Spinal cord (tissue), 10 donors: ENCODE results near the gene CD274. TPM values are rescaled to one million over a fixed set of nuclear protein-coding genes. Genes with fewer than 3 reads are reported as not detected.

Experiments
- DNase-seq, 6 donors: peaks; one replicate each; pipeline versions ENCODE4 v3.0.0 to v3.0.0-alpha.2; 2013 to 2015; ENCODE audit warnings: low spot score in 6 of 6, low read depth in 4 of 6
- H3K27ac ChIP-seq: one replicate; pipeline ENCODE4 v1.5.1; 2013; ENCODE audit warnings: low read depth, low read length, control low read depth
- H3K27me3 ChIP-seq: one replicate; pipeline ENCODE4 v1.6.1; 2013; ENCODE audit warnings: low read length; ENCODE audit not compliant: control insufficient read depth, insufficient read depth
- H3K36me3 ChIP-seq: one replicate; pipeline ENCODE4 v1.6.1; 2013; ENCODE audit warnings: low read length; ENCODE audit not compliant: control insufficient read depth, insufficient read depth
- H3K4me1 ChIP-seq: one replicate; pipeline ENCODE4 v1.6.1; 2013; ENCODE audit warnings: low read length; ENCODE audit not compliant: control insufficient read depth, insufficient read depth
- H3K4me3 ChIP-seq: one replicate; pipeline ENCODE4 v1.5.1; 2013; ENCODE audit warnings: low read depth, low read length, control low read depth
- H3K9me3 ChIP-seq: one replicate; pipeline ENCODE4 v1.6.1; 2013; ENCODE audit warnings: low read length; ENCODE audit not compliant: control insufficient read depth, insufficient read depth
- WGBS: methylation state at CpG from one replicate; pipeline ENCODE4 v1.1.5; 2013; ENCODE audit warnings: missing lambda C conversion rate; ENCODE audit not compliant: insufficient coverage; 5-methylcytosine and 5-hydroxymethylcytosine counted together
- polyA plus RNA-seq, 2 donors: library from polyadenylated mRNA; unstranded; fragments of 120-200 nt; gene quantifications; one replicate each; pipeline ENCODE4 v1.2.1, GENCODE V29; 2013; ENCODE audit not compliant: insufficient read length in 2 of 2
- total RNA-seq, 2 donors: library from RNA; depleted of rRNA in 1 of 2; stranded (reverse); fragments of 120-200 nt in 1 of 2; fragments of >200 nt in 1 of 2; gene quantifications; one replicate each; pipeline versions ENCODE4 v1.2.3 to v1.2.4, GENCODE V29; 2013 to 2014
- donor health status: healthy.

CD274 gene
- total and polyA plus RNA-seq, 4 donors = 1.4 to 2.8 (median 1.9) TPM

GRCh38 chr9:5447337-5447736 lies 3.0 kb upstream of the CD274 start:
- WGBS = 60% methylated on average over 1 of the region's 3 CpGs
- H3K4me1 ChIP-seq = no peaks in the 10 kb centered on the region
- H3K36me3 ChIP-seq = no peaks in the 10 kb centered on the region
- H3K4me3 ChIP-seq = no peak overlapping the region
- no peaks in the 10 kb centered on the region for H3K27me3 ChIP-seq
- H3K27ac ChIP-seq = no peak overlapping the region
- H3K9me3 ChIP-seq = no peaks in the 10 kb centered on the region
- DNase-seq = no peak

- H3K4me1 ChIP-seq = no peaks in the 10 kb centered on the region
- WGBS = no CpG with 5 or more reads among the region's 2 CpGs
- no peaks in the 10 kb centered on the region for H3K27me3 ChIP-seq
- H3K36me3 ChIP-seq = no peaks in the 10 kb centered on the region
- no peak for DNase-seq
- no peak overlapping the region for H3K27ac ChIP-seq
- H3K9me3 ChIP-seq = no peaks in the 10 kb centered on the region
- H3K4me3 ChIP-seq = no peak overlapping the region
Observed at GRCh38 chr9:5448016-5448415, 2.3 kb upstream of the CD274 start.

- H3K9me3 ChIP-seq = no peaks in the 10 kb centered on the region
- H3K4me3 ChIP-seq = no peak overlapping the region
- H3K36me3 ChIP-seq = no peaks in the 10 kb centered on the region
- no peaks in the 10 kb centered on the region for H3K4me1 ChIP-seq
- 100% methylated on average over 1 of the region's 5 CpGs for WGBS
- DNase-seq = no peak
- no peak overlapping the region for H3K27ac ChIP-seq
- H3K27me3 ChIP-seq = no peaks in the 10 kb centered on the region
Observed at GRCh38 chr9:5448461-5449435, 1.6 kb upstream of the CD274 start.

GRCh38 chr9:5449521-5450358 lies 602 bp upstream of the CD274 start:
- H3K9me3 ChIP-seq = no peaks in the 10 kb centered on the region
- WGBS = 79% methylated on average over 5 of the region's 15 CpGs
- H3K27ac ChIP-seq = peak overlapping the region; percentile 37
- H3K36me3 ChIP-seq = no peaks in the 10 kb centered on the region
- H3K4me1 ChIP-seq = no peaks in the 10 kb centered on the region
- DNase-seq = peak in 1 of 6 donors; percentile 2
- H3K4me3 ChIP-seq = peak overlapping the region; percentile 58
- no peaks in the 10 kb centered on the region for H3K27me3 ChIP-seq

DNA sequence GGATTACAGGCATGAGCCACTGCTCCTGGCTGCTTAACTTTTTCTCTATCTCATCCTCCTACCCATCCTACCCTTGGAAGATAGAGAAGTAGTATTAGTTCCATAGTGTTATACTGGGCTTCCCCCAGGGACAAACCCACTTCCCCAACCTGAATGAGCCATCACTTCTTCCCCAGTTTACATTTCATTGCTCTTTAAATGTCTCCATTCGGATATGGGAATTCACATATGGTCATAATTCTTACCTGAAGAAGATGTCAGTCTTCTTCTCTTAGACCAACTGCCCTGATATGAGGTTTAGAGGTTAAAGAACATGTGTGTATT lies 1.9 kb downstream of the CD274 start:
- Histone ChIP-seq H3K27ac (no peak overlapping the region), H3K27me3 (no peaks in the 10 kb centered on the region), H3K9me3 (no peaks in the 10 kb centered on the region), H3K4me3 (no peak overlapping the region), H3K36me3 (no peaks in the 10 kb centered on the region), H3K4me1 (no peaks in the 10 kb centered on the region)
- no CpG with 5 or more reads among the region's 1 CpG for WGBS
- DNase-seq = no peak

DNA sequence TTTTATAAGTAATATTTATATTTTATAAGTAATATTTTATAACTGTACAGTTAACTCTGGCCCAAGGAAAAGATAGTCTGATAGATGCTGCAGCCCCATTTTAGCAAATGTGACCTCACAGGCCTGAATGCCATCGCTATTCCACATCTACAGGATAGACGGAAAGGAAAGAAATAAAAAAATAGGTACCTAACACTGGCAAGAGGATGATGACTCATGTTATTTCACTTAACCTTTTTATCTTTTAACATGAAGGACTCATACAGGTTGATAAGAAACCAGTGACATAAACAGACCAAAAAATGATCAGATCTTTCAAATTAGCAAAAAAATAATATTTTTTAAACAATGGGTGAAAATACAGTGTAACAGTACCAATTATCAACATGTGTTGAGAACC lies 2.7 kb downstream of the CD274 start:
- no peak for DNase-seq
- no CpG with 5 or more reads among the region's 2 CpGs for WGBS
- H3K4me3 ChIP-seq = no peak overlapping the region
- no peaks in the 10 kb centered on the region for H3K4me1 ChIP-seq
- no peak overlapping the region for H3K27ac ChIP-seq
- no peaks in the 10 kb centered on the region for H3K36me3 ChIP-seq
- no peaks in the 10 kb centered on the region for H3K9me3 ChIP-seq
- no peaks in the 10 kb centered on the region for H3K27me3 ChIP-seq

GRCh38 chr9:5453673-5454072 lies 3.3 kb downstream of the CD274 start:
- no peak for DNase-seq
- Histone ChIP-seq H3K4me3 (no peak overlapping the region), H3K4me1 (no peaks in the 10 kb centered on the region), H3K9me3 (no peaks in the 10 kb centered on the region), H3K36me3 (no peaks in the 10 kb centered on the region), H3K27me3 (no peaks in the 10 kb centered on the region), H3K27ac (no peak overlapping the region)
- WGBS = no CpG with 5 or more reads among the region's 2 CpGs

- 60% methylated on average over 1 of the region's 2 CpGs for WGBS
- H3K4me1 ChIP-seq = no peaks in the 10 kb centered on the region
- H3K27ac ChIP-seq = no peak overlapping the region
- H3K27me3 ChIP-seq = no peaks in the 10 kb centered on the region
- no peak for DNase-seq
- H3K36me3 ChIP-seq = no peaks in the 10 kb centered on the region
- H3K4me3 ChIP-seq = no peak overlapping the region
- no peaks in the 10 kb centered on the region for H3K9me3 ChIP-seq
Observed at GRCh38 chr9:5455181-5455580, 4.8 kb downstream of the CD274 start.

GRCh38 chr9:5459289-5459829 lies 9.0 kb downstream of the CD274 start:
- H3K4me1 ChIP-seq = no peaks in the 10 kb centered on the region
- no peaks in the 10 kb centered on the region for H3K36me3 ChIP-seq
- no peak overlapping the region for H3K27ac ChIP-seq
- no peak overlapping the region for H3K4me3 ChIP-seq
- H3K27me3 ChIP-seq = no peaks in the 10 kb centered on the region
- DNase-seq = no peak
- WGBS = no CpG with 5 or more reads among the region's 4 CpGs
- H3K9me3 ChIP-seq = no peaks in the 10 kb centered on the region
